HG03103 (cell line): Measurements from ENCODE around the gene LYRM4.
"Not testable (repeated sequence)": the region's sequence is repeated elsewhere in the genome, so short reads cannot be mapped to it uniquely, and the experiment has no call there.

Experiments used
- ATAC-seq: cut with Tn5 transposase; IDR thresholded peaks from one replicate; pipeline ENCODE4 v1.9.1; 2021; ENCODE audit warnings: low read depth; ENCODE audit not compliant: unreplicated experiment

The LYRM4 gene

DNA sequence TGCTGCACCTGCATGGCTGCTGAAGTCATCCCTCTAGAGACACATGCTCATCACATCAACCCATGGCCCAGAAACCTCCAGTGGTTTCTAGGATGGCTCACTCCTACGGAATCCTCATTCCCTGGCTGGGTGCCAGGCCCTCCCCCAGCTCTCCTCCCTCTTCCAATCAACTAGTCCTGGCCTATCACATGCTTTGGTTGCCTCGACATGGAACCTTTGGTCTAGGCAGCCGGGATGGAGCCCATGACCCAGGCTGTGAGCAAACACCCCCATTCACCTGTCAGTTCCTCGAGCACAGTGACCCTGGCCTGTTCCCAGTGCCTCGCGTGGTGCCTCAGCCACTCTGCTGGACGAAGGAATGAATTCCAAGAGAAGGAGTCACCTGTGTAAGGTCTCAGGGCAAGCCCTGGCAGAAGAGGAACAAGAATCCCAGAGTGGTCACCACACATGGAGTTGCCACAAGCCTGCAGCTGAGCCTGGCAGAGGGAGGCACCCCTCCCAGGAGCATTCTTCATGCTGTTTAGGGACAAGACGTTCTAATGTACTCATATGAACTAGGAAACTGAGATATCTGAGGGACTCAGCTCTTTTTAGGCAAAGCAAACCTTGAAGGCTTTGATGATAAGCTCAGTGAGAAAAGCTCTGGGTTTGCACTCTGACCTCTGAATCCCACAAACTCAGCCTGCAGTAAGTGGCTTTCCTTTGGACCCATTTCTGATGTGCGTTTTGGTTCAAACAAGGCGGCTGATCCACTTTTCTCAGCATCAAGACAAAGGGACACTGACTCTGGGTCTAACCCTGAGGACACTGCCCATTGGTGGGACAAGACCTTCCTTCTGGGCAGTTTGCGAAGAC is 135.4 kb downstream of the LYRM4 start:
- ATAC-seq = no peak

DNA sequence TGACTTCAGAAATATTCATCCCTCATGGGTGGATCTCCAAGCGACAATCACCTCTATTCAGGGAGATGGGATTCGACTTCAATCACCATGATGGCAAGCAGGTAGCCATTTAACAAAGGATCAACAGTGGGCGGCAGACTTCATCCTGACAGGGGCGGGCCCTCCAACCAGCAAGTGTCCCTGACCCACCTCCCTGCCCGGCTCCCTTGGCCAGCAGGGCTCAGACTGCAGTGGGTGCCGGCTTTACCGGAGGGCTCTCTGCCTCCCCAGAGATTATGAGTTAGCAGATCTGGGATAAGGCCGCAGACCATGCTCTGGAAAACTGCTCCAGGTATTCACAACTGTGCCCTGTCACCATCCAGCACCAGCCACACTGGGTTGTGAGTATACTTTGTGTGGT is 136.2 kb downstream of the LYRM4 start:
- ATAC-seq = no peak

DNA sequence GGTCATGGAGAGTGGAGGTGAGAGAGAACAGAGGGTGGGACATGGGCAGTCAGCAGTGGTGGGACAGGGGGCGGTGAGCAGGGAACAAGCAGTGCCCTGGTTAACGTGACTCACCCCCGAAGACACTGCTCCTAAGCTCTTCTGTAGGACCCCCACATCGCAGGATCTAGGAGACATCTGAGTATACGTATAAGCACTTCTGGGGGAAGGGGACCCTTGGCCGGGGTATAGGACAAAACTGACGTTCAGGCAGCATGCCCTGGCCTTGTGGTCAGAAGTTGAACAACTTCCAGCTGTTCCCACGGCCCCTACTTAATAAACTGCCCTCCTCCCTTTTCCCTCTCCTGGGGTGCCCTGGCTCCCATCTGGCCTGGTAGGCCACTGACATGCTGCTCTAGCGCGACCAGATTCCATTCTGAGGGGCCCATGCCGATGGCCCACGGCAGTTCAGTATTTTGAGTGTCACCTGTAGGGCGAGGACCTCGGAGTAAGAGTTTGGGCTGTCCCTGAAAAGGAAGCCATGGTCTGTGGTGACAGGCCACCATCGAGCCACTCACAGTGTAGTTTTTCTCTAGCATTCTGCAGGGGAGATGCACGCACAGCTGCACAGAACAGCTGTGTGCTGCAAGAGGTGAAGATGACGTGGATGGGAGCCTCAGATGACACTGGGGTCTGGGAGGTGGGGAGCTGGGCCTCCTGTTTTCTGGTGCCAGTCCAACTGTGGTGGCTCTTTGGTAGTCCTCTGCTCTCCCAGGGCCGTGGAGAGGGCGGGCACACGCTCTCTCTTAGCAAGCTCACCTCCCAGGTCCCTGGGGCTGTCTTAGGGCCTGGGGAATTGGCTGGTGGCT is 137.2 kb downstream of the LYRM4 start:
- ATAC-seq = no peak

DNA sequence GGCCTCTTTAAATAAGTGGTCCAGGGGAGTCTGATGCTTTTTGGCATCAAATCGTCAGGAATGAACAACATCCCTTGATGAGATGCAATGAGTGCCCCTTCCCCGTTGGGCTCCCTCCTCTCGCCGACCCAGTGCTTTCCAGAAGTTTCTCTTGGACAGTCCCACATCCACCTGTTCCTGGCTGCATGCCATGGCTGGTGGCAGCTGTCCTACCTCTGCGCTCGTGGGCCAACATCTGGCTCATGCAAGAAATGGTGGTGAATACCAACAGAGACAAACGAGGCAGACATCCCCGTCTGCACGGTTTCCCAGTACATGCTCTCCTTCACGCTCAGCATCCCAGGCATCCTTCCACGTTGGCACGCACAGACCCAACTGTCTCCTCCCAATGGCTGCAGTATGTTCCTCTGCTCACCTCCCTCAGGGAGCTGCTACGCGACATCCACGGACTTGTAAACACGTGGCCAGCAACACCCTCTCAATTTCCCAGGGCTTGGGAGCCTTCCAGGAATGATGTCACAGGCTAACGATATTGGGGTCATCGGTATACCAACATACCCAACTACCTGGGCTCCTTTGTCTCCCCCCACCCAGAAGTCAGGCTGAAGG is 138.1 kb downstream of the LYRM4 start:
- ATAC-seq = no peak

DNA sequence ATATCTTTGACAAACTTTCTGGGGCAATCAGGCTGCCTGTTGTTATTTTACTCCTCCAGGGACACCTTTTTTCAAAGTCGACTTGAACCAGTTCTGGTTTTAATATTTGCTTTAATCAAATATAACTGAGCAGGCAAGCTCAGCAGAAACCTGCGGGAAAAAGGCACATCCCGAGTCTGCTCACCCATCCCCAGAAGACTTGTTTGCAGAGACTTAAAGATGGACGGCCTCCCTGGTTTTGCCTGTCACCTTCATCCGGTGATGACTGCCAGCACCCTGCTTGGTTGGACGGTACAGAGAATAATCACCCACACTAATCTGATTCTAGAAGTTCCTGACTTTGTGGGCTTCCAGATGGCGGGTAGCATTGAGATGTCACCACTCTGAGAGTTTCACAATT is 138.8 kb downstream of the LYRM4 start:
- ATAC-seq = no peak

DNA sequence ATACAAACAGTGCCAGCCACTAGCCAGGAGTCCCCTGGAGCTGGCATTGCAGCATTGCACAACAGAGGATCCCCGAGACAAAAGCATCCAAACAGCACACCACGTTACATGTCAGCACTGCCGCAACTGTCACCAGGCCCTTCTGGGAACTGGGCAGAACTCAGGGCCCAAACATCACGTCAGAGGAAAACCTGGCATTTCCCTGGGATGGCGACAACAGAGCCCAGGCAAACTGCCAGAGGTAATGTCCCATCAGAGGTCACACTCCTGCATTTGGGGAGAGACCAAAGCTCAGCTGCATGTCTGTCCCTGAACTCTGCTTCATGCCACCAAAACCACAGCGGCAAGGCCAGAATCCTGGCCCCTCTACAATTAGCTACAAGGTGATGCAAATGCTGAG is 139.3 kb downstream of the LYRM4 start:
- ATAC-seq = no peak

DNA sequence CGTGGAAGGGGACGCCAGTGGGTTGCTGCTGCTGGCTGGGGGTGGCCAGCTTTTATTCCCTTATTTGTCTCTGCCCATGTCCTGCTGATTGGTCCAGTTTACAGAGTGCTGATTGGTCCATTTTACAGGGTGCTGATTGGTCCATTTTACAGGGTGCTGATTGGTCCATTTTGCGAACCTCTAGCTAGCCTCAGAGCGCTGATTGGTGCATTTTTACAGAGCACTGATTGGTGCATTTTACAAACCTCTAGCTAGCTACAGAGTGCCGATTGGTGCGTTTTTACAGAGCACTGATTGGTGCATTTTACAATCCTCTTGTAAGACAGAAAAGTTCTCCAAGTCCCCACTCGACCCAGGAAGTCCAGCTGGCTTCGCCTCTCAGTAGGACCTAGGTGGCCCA is 140.2 kb downstream of the LYRM4 start:
- ATAC-seq = not testable (repeated sequence)

DNA sequence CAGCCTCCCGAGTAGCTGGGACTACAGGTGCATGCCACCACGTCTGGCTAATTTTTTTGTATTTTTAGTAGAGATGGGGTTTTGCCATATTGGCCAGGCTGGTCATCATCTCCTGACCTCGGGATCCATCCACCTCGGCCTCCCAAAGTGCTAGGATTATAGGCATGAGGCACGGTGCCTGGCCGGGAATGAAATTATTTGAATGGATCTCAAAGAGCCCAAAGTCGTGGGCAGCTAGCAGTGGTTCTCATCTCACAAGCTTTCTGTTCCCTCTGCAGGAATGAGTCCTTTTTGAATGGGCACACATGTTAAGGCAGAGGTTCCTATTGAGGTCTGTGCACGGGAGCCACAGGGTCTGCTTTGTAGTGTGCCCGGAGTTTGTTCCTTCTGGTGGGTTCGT is 140.7 kb downstream of the LYRM4 start:
- ATAC-seq = no peak

DNA sequence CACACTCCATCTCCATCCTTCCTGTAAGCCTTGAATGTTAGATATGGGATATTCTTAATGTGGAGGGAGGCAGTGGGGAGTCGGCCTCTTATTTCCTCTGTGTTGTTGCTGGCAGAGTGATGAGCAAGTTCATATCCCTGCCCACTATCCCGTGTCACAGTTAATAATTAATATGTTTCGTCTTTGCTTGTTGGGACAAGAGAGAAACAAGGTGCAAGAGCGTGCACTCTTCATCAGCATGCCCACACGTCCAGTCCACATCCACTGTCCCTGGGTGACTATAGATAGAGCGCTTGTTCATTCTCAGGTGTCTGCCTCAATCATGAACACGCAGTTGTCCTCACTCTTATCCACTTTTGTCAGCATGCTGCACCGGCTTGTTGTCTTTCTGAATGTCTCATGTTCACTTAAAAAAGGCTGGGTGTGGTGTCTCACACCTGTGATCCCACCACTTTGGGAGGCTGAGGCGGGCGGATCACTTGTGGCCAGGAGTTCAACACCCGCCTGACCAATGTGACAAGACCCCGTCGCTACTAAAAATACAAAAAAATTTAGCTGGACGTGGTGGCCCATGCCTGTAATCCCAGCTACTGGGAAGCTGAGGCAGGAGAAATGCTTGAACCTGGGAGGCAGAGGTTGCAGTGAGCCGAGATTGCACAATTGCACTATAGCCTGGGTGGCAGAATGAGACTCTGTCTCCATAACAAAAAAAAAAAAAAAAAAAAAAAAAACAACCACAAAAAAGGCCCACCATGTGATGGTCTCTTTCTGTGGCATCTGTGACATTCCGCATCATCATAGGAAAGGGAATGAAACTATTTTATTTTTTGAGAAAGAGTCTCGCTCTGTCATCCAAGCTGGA is 141.4 kb downstream of the LYRM4 start:
- no peak for ATAC-seq

DNA sequence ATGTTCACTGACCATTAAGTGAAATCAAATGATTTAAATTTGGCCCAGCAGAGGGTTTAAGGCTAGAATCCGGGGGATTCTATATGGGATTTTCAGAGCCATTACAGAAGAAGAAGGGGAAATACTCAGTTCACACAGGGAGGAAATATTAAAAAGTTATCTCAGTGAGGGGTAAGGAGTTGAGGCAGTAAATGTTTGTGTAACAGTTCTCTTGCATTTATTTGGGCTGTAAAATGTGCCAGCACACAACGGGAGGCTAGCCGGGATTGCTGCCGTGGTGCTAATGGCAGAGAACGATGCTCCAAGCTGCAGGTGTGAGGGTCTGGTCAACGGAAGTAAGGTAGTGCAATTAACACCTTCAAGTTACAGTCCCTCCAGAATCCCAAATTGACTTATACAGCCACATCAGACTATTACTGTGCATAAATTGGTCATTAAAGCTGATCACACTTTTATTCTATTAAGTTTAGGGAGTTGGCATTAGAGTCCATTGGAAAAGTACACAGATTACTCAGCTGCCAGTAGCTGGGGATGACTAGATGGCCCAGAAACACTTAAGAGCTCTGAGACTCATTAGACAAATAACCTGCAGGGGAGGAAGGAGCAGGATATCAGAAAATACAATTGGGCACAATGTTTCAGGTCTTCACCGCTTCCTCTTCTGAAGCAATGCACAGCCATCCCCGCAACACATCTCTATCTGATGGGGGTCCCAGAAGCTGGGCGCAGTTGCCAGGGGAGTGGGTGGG is 144.3 kb downstream of the LYRM4 start:
- ATAC-seq = no peak

DNA sequence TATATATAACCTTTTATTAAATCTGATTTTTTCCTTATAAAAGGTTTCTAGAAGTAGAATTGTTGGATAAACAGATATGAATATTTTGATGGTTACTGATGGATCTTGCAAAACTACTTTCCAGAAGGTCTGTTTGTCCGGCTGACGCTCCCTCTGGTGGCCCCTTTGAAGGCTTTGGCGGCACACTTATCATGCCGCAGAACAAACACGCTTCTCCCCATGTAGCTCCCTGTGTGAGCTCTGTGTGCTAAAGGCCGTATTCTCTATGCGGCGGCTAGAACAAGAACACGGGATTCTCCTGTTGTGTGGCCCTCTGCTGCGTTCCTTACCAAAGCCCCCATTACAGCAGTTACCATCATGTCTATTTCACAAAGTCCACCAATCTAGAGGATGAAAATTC is 145.6 kb downstream of the LYRM4 start:
- no peak for ATAC-seq

DNA sequence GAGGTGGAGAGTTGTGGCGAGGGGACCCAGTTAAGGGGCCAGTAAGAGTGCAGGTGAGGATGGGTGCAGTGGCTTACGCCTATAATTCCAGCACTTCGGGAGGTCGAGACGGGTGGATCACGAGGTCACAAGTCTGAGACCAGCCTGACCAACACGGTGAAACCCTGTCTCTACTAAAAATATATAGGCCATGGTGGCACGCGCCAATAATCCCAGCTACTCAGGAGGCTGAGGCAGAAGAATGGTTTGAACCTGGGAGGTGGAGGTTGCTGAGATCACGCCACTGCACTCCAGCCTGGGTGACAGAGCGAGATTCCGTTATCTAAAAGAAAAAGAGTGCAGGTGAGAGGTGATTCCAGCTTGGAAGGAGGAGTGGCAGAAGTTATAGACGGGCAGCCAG is 147.7 kb downstream of the LYRM4 start:
- no peak for ATAC-seq

DNA sequence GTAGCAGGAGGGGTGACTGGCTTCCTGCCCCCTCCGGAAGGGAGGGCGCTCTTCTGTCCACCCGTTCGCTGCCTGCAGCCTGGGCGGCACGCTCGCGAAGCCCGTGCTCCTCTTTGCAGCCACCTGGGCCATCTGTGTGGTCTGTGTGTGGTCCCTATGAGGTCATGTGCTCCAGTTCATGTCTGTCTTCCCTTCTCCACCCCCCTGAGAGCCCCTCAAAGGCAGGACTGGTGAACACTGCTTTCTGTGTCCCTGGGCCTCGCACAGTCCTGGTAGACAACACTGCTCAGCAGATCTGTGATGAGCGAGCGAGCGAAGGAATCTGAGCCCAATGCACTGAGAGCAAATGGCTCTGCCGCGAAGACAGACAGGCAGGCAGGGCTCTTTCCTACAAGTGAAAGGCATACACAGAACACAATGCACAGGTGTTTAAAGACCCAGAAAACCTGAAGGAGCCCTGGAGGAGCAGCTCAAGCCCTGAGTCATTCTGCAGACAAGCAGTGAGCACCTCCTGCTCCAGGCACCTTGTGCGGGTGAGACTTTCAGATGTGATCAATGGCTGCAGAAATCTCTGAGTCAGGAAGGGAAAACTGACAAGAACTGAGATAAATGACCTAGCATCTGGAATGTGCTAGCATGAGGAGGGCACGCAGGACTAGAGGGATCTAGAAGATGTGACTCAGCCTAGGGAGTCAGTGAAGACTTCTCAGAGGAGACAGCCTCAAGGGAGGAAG is 148.5 kb downstream of the LYRM4 start:
- no peak for ATAC-seq

DNA sequence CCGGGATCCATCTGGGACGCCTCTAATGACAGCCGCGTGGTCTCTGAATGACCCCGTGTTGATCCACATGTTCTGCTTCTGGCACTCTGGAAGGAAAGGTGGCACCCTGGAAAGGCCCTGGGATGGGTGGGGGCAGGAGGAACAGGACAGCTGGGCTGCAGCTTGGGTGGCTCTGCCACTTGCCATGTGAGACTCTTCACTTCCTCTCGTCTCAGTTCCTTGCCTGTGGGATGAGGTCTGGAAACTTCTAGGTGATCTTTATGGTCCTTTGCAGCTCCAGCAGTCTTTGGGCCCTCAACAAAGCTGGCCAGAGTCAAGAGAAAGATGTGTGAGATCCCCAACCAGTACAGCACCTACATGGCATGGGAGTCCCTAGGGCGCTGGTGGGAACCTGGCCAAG is 149.1 kb downstream of the LYRM4 start:
- no peak for ATAC-seq

DNA sequence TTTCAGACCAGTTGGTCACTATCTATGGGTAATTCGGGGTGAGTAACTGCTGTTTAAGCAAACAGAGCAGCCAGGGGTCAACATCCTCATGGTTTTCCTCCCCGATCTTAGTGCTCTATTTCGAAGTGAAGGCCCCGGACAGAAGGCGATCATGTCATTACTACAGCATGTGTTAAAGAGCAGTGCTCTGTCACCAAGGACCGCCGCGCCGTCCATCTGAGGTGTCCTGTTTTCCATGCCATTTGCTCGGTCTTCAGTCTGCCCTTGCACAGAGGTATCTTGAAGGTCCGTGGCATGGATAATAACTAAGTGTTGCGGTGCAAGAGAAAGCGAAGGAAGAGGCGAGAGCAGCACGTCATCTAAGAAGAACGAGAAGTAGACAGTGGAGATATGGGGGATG is 150.5 kb downstream of the LYRM4 start:
- no peak for ATAC-seq

DNA sequence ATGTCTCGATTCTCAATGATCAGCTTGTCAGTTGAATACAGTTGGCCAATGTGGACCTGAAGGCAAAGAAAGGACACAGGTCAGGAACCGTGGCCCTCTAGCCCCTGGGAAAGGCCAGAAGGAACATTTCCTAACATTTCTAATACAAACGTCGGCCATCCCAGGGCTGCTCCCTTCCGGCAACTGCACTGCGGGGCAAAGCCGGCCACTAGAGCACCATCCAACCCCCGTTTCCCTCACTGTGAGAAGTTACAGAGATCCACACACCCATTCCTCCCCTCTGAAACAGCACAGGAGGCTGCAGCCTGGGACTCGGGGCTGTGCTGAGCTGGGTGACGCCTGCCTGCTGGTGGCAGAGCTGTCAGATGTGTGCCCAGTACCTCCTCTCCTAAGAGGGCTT is 151.3 kb downstream of the LYRM4 start:
- ATAC-seq = no peak

DNA sequence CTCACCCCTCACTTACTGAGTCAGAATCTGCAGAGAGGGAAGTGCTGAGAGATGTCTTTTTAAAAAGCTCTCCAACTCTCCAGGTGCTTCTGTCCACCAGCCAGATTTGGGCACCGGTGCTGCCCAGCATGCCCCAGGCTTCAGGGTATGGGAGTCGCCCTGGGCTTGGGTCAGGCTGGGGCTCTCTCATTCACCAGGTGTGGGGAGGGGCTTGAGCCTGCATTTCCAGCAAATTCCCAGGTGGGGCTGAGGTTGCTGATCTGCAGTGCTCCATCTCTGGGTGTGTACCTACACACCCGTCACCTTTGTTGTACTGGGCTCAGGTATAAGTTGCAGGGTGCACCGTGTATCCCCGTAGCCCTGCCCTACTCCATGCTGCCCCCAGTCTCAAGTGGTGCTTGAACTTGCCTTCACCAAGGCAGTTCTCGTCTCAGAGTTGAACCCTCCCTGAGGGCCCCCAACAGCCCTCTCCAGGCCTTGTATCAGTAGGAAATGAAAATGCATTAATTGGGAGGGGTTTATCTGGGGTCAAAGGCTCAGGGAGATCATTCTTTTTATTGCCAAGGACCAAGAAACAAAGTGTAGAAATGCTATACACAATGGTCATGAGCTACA is 152.1 kb downstream of the LYRM4 start:
- no peak for ATAC-seq

DNA sequence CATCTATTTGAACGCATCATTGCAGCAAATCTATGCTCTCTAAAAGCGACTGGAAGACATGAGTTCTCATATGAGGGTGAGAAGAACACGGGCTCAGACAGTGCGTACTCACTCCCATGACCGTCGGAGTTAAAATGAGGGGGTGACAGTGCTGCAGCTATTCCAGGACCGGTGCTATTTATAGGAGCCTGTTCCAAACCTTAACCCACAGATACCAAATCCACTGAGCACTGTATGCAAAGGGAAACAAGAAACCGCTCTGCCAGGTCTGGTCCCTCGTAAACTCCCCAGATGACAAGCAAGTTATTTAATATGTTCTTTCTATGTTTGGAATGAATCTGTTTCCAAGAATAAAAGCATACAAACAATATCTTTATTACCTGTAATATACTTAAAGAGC is 152.7 kb downstream of the LYRM4 start:
- ATAC-seq = no peak

DNA sequence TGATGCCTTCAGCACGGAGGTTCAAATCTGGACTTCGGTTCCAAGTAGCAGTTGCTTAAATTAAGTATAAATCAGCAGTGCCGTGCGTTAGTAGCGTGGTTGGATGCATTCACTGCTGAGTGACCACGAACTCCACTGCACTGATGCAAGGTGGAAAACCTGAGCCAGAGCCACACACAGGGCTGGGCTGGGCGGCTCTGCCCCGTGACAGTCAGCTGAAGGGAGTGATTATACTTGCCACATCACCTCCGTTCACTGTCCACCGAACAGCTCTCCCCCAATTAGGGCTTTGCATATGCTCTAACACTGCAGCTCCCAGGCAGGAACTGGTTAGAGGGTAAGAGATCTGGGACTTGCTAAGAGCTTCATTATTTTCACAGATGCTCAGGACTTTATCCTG is 153.4 kb downstream of the LYRM4 start:
- ATAC-seq = no peak
